Adrenal gland (tissue), 19 donors: ENCODE data around the gene TMCC2. TPM values are rescaled to one million over a fixed set of nuclear protein-coding genes. Genes with fewer than 3 reads are reported as not detected.
A peak's percentile ranks its signal among the peaks of the same experiment; 100 is the strongest.
"Not testable (repeated sequence)": the region's sequence is repeated elsewhere in the genome, so short reads cannot be mapped to it uniquely, and the experiment has no call there.

Experiments
- DNase-seq, 7 donors: peaks; one replicate each; pipeline ENCODE4 v3.0.0-alpha.2; 2019 to 2020
- H3K27ac ChIP-seq, 5 donors: fragments of 200-600 bp; sonication (generic) in 4 of 5; 1 replicate in 3 of 5; 2 replicates in 2 of 5; pipeline versions ENCODE4 v1.5.1 to v1.8.0; 2016 to 2020; ENCODE audit warnings: mild to moderate bottlenecking in 1 of 5
- H3K27me3 ChIP-seq: fragments of 200-600 bp; 2 replicates; pipeline ENCODE4 v1.8.0; 2021
- H3K36me3 ChIP-seq, 2 donors: fragments of 200-600 bp; replicated peaks in 1 of 2; 1 replicate in 1 of 2; 2 replicates in 1 of 2; pipeline versions ENCODE4 v1.5.1 to v1.8.0; 2018 to 2022
- H3K4me1 ChIP-seq, 2 donors: fragments of 200-600 bp; replicated peaks in 1 of 2; 1 replicate in 1 of 2; 2 replicates in 1 of 2; pipeline versions ENCODE4 v1.5.1 to v1.8.0; 2018 to 2021
- H3K4me3 ChIP-seq, 4 donors: fragments of 200-600 bp; sonication (generic) in 3 of 4; one replicate each; pipeline ENCODE4 v1.5.1; 2016 to 2018
- H3K9me3 ChIP-seq, 3 donors: fragments of 200-600 bp; sonication (generic) in 1 of 3; replicated peaks in 1 of 3; 1 replicate in 2 of 3; 2 replicates in 1 of 3; pipeline versions ENCODE4 v1.5.1 to v1.8.0; 2016 to 2021
- POLR2A ChIP-seq, 2 donors: fragments of 450-650 bp; IDR thresholded peaks; one replicate each; pipeline ENCODE4 v1.6.1; 2017; ENCODE audit warnings: antibody characterized with exemption in 2 of 2, mild to moderate bottlenecking in 2 of 2, moderate library complexity in 1 of 2
- WGBS, 4 donors: extraction: QIAGEN DNeasy Blood & Tissue Kit in 2 of 4; methylation state at CpG; one replicate each; pipeline versions ENCODE4 v1.1.5 to v1.1.7; 2013 to 2017; 5-methylcytosine and 5-hydroxymethylcytosine counted together
- intact Hi-C, 2 donors: fragments of 100-400 bp; cut with DNase I; formaldehyde crosslinking; loops; one replicate each; pipeline versions ENCODE4 v1.14.1 to v1.15.0; 2022 to 2023
- long read RNA-seq, 10 donors: library from polyadenylated mRNA in 3 of 10; unstranded in 2 of 10; stranded (forward) in 1 of 10; transcript quantifications; one replicate each; pipeline ENCODE4 v2.0.0 and lab custom pipeline, GENCODE V29; 2021 to 2026
- polyA plus RNA-seq, 3 donors: library from polyadenylated mRNA; stranded (reverse); fragments of 200-250 nt in 2 of 3; fragments of 350-450 nt in 1 of 3; fragmentation: Illumina TruSeq in 1 of 3; extraction: RNeasy Lipid Tissue Mini Kit (QIAGEN cat#74804) in 1 of 3; gene quantifications; one replicate each; pipeline ENCODE4 v1.2.3, GENCODE V29; 2013 to 2014
- total RNA-seq, 9 donors: library from RNA; depleted of rRNA in 4 of 9; stranded (reverse); fragments of >200 nt in 4 of 9; fragments of 120-200 nt in 1 of 9; fragmentation: NEBNext Ultra II Directional in 1 of 9; extraction: Animal tissue kit (Norgen Biotek cat#: 25700) in 1 of 9; gene quantifications; one replicate each; pipeline versions ENCODE4 v1.1.0 to v1.2.4, GENCODE V29; 2013 to 2023
- TF ChIP-seq, protein P1 (sequence below), 6 experiments: fragments of 450-650 bp in 4 of 6; fragments of 200-600 bp in 2 of 6; sonication (generic) in 1 of 6; IDR thresholded peaks; 1 replicate in 5 of 6; 2 replicates in 1 of 6; pipeline versions ENCODE4 v1.5.1 to v1.8.0; 2016 to 2021; ENCODE audit warnings: antibody characterized with exemption in 6 of 6, mild to moderate bottlenecking in 2 of 6, moderate library complexity in 1 of 6
- donor health status: healthy with polysubstance abuse.
- donor health status: Bipolar disorder and iron deficiency.
- donor health status: DM: yes; HTN: yes; CAD: no.
- donor health status: DM: no; HTN: no; CAD: no.
- donor health status: DM: no; HTN: no; CAD: no.
- donor health status: DM: yes; HTN: yes; CAD: no.

The TMCC2 gene, protein sequence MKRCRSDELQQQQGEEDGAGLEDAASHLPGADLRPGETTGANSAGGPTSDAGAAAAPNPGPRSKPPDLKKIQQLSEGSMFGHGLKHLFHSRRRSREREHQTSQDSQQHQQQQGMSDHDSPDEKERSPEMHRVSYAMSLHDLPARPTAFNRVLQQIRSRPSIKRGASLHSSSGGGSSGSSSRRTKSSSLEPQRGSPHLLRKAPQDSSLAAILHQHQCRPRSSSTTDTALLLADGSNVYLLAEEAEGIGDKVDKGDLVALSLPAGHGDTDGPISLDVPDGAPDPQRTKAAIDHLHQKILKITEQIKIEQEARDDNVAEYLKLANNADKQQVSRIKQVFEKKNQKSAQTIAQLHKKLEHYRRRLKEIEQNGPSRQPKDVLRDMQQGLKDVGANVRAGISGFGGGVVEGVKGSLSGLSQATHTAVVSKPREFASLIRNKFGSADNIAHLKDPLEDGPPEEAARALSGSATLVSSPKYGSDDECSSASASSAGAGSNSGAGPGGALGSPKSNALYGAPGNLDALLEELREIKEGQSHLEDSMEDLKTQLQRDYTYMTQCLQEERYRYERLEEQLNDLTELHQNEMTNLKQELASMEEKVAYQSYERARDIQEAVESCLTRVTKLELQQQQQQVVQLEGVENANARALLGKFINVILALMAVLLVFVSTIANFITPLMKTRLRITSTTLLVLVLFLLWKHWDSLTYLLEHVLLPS
- total RNA-seq (10 to 100 TPM in 3 of 9 donors, 1 to 10 TPM in 6; 2.3 to 33.2 (median 7.6) TPM), polyA plus RNA-seq (10 to 100 TPM in 1 of 3 donors, 1 to 10 TPM in 2; 3.3 to 11.2 (median 3.3) TPM)
- long read RNA-seq, donor 1, partial matches to known transcripts = 0 of 1 reads
- long read RNA-seq, donor 1, other reads (novel, unspliced or antisense) = 0 of 1 reads
- long read RNA-seq, donor 2, partial matches to known transcripts = 0 of 2 reads
- long read RNA-seq, donor 2, other reads (novel, unspliced or antisense) = 0 of 2 reads
- long read RNA-seq, donor 3 = 0 reads
- long read RNA-seq, donor 4, partial matches to known transcripts = 0 of 4 reads
- long read RNA-seq, donor 4, other reads (novel, unspliced or antisense) = 3 of 4 reads
- long read RNA-seq, donor 5, transcript TMCC2-203 (5 exons, 3,738 nt) = major isoform, 20 of 29 reads
- long read RNA-seq, donor 5, partial matches to known transcripts = 2 of 29 reads
- long read RNA-seq, donor 5, other reads (novel, unspliced or antisense) = 4 of 29 reads
- long read RNA-seq, donor 6, partial matches to known transcripts = 2 of 3 reads
- long read RNA-seq, donor 6, other reads (novel, unspliced or antisense) = 0 of 3 reads
- long read RNA-seq, donor 7 = 0 reads
- long read RNA-seq, donor 8, partial matches to known transcripts = 0 of 5 reads
- long read RNA-seq, donor 8, other reads (novel, unspliced or antisense) = 0 of 5 reads
- long read RNA-seq, donor 9, partial matches to known transcripts = 0 of 1 reads
- long read RNA-seq, donor 9, other reads (novel, unspliced or antisense) = 0 of 1 reads
- long read RNA-seq, donor 10, transcript TMCC2-201 (4 exons, 2,818 nt) = major isoform, 5 of 5 reads
- long read RNA-seq, donor 10, partial matches to known transcripts = 0 of 5 reads
- long read RNA-seq, donor 10, other reads (novel, unspliced or antisense) = 0 of 5 reads

DNA sequence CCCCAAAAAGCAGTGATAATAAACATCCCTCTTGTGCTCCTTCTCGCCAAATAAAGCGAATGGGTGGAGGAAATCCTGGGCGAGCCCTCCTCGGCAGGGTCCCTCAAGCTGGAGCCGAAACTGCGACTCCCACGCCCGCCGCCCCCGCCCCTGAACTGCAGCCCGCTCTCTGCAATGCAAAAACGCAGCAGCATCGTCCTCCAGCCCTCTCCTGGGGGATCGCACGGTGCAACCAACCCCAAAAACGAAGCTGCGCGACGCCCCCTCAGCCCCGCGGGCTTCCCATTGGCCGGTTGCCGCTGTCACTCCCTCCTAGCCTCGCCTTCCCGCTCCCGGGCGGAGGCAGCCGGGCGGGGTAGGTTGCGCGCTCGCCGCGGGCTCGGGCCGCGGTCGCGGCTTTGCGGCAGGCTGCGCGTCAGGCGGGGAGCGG, at the start of gene TMCC2:
TSS of gene TMCC2 (plus strand) at position 363 of the 430 bp plus-strand sequence. CDS start 619 bp downstream, outside the sequence.
- DNase-seq = peak; percentile 86 to 94 (median 90)
- WGBS, 4 donors = 0 to 1% (median 0%) methylated on average over 8 to 44 of the region's 44 CpGs
- H3K9me3 ChIP-seq = no peaks in the 10 kb centered on the region
- TF ChIP-seq, protein P1, sequence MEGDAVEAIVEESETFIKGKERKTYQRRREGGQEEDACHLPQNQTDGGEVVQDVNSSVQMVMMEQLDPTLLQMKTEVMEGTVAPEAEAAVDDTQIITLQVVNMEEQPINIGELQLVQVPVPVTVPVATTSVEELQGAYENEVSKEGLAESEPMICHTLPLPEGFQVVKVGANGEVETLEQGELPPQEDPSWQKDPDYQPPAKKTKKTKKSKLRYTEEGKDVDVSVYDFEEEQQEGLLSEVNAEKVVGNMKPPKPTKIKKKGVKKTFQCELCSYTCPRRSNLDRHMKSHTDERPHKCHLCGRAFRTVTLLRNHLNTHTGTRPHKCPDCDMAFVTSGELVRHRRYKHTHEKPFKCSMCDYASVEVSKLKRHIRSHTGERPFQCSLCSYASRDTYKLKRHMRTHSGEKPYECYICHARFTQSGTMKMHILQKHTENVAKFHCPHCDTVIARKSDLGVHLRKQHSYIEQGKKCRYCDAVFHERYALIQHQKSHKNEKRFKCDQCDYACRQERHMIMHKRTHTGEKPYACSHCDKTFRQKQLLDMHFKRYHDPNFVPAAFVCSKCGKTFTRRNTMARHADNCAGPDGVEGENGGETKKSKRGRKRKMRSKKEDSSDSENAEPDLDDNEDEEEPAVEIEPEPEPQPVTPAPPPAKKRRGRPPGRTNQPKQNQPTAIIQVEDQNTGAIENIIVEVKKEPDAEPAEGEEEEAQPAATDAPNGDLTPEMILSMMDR (IDR thresholded peaks at IDR 0.05) = no peak
- peak in 1 of 2 donors; percentile 69 for TF ChIP-seq POLR2A (IDR thresholded peaks at IDR 0.05)
- H3K27me3 ChIP-seq = no peaks in the 10 kb centered on the region
- H3K36me3 ChIP-seq = no peaks in the 10 kb centered on the region
- H3K27ac ChIP-seq = peak within 1 kb of the TSS in 1 of 5 donors; percentile 56
- H3K4me3 ChIP-seq = peak within 1 kb of the TSS; percentile 7 to 83 (median 30)
- intact Hi-C loops = no loop called here
- H3K4me1 ChIP-seq = peaks cover 20 to 22% of the 10 kb centered on the region in 2 donors

DNA sequence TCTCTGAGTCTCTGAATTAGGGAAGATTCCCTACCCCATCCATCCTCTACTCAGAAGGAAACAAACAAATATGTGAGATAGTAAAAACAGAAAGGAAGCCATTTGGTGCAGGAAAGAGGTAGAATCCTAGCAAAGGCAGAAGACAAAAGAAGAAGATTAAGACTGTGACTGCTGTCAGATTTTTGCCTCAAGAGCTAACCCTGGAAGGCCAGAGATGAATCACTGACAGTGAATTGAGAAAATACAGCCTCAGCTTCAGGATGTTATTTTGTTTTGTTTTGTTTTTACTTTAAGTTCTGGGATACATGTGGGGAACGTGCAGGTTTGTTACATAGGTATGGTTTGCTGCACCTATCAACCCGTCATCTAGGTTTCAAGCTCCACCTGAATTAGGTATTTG, 47.9 kb upstream of the TMCC2 start:
- no peaks in the 10 kb centered on the region for H3K9me3 ChIP-seq
- intact Hi-C loops = no loop called here
- no peaks in the 10 kb centered on the region for H3K36me3 ChIP-seq
- no peak overlapping the region for H3K4me3 ChIP-seq
- peak overlapping the region in 3 of 5 donors; percentile 23 to 54 (median 32) for H3K27ac ChIP-seq
- TF ChIP-seq, protein P1 (IDR thresholded peaks at IDR 0.05) = no peak
- TF ChIP-seq POLR2A (IDR thresholded peaks at IDR 0.05) = no peak
- no peaks in the 10 kb centered on the region for H3K27me3 ChIP-seq
- peaks cover 29 to 60% of the 10 kb centered on the region in 2 donors for H3K4me1 ChIP-seq
- 42 to 56% (median 44%) methylated on average over 2 of the region's 2 CpGs for WGBS, 4 donors
- DNase-seq = no peak

DNA sequence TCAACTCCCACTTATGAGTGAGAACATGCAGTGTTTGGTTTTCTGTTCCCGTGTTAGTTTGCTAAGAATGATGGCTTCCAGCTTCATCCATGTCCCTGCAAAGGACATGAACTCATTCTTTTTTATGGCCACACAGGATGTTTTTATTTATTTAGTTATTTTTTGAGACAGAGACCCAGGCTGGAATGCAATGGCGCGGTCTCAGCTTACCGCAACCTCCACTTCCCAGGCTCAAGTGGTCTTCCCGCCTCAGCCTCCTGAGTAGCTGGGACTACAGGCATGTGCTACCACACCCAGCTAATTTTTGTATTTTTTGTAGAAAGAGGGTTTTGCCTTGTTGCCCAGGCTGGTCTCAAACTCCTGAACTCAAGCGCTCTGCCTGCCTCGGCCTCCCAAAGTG, 47.4 kb upstream of the TMCC2 start:
- H3K27ac ChIP-seq = peak overlapping the region in 3 of 5 donors; percentile 23 to 54 (median 32)
- 70 to 80% (median 74%) methylated on average over 7 of the region's 7 CpGs for WGBS, 4 donors
- H3K4me1 ChIP-seq = peaks cover 26 to 55% of the 10 kb centered on the region in 2 donors

DNA sequence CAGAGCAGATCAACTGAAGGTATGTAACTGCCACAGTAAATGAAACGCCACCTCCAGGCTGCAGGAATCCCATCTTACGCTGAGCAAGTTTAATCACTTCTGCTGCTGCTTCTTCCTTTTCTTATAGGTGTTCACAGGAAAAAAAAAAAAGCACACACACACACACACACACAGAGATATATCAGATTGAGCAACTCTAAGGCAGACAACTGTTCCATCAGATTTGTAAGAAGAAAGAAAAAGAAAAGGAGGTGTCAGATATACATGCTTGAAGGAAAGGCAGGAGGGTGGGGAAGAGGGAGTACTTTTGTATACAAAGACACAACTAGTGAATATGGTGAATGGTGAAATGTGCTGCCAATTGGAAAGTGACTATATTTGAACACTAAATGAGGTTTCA, 44.8 kb upstream of the TMCC2 start:
- TF ChIP-seq POLR2A (IDR thresholded peaks at IDR 0.05) = no peak
- TF ChIP-seq, protein P1 (IDR thresholded peaks at IDR 0.05) = no peak
- H3K27ac ChIP-seq = peak overlapping the region in 2 of 5 donors; percentile 45 to 59
- peaks cover 0 to 19% of the 10 kb centered on the region in 2 donors for H3K36me3 ChIP-seq
- peaks cover 17 to 50% of the 10 kb centered on the region in 2 donors for H3K4me1 ChIP-seq
- no peak for DNase-seq
- H3K9me3 ChIP-seq = no peaks in the 10 kb centered on the region
- WGBS, 4 donors = 85 to 97% (median 91%) methylated on average over 2 of the region's 2 CpGs
- H3K4me3 ChIP-seq = no peak overlapping the region
- intact Hi-C loops = no loop called here
- no peaks in the 10 kb centered on the region for H3K27me3 ChIP-seq

More for the DNA sequence above, 47.4 kb upstream of the TMCC2 start:
- H3K9me3 ChIP-seq, H3K36me3 ChIP-seq, intact Hi-C loops, DNase-seq, H3K4me3 ChIP-seq, H3K27me3 ChIP-seq: not testable (repeated sequence)
